Neuronal stem cell (in vitro differentiated cells): ENCODE measurements around the gene ZFHX3.
A peak's percentile ranks its signal among the peaks of the same experiment; 100 is the strongest.

Source experiments
- DNase-seq: peaks from one replicate; pipeline ENCODE4 v3.0.0-alpha.2; 2013; ENCODE audit warnings: low spot score
- H2AFZ ChIP-seq: one replicate; pipeline ENCODE4 v1.6.1; 2013; ENCODE audit warnings: mild to moderate bottlenecking, low read length, inconsistent platforms
- H2AK5ac ChIP-seq: 2 replicates; pipeline ENCODE4 v1.6.1; 2013; ENCODE audit warnings: low read depth, mild to moderate bottlenecking, inconsistent platforms, low read length, moderate library complexity, mixed read lengths
- H2BK120ac ChIP-seq: 2 replicates; pipeline ENCODE4 v1.6.1; 2013; ENCODE audit warnings: low read depth, mild to moderate bottlenecking, inconsistent platforms, low read length, moderate library complexity, mixed read lengths
- H2BK12ac ChIP-seq: one replicate; pipeline ENCODE4 v1.6.1; 2013; ENCODE audit warnings: low read length, inconsistent platforms
- H2BK15ac ChIP-seq: 2 replicates; pipeline ENCODE4 v1.6.1; 2013; ENCODE audit warnings: mild to moderate bottlenecking, low read length, inconsistent platforms, mixed read lengths
- H2BK5ac ChIP-seq: one replicate; pipeline ENCODE4 v1.6.1; 2013; ENCODE audit warnings: inconsistent platforms, mild to moderate bottlenecking, low read length, moderate library complexity
- H3K14ac ChIP-seq: one replicate; pipeline ENCODE4 v1.6.1; 2013; ENCODE audit warnings: low read length, inconsistent platforms
- H3K18ac ChIP-seq: 2 replicates; pipeline ENCODE4 v1.6.1; 2013; ENCODE audit warnings: low read length, inconsistent platforms
- H3K23ac ChIP-seq: 2 replicates; pipeline ENCODE4 v1.6.1; 2013; ENCODE audit warnings: low read depth, mild to moderate bottlenecking, mixed read lengths, low read length, inconsistent platforms; ENCODE audit not compliant: poor library complexity
- H3K27ac ChIP-seq: replicated peaks from 3 replicates; pipeline ENCODE4 v1.5.1; 2013; ENCODE audit warnings: low read length, inconsistent platforms
- H3K27me3 ChIP-seq, 3 experiments: 2 replicates each; pipeline ENCODE4 v1.6.1; 2013; ENCODE audit warnings: low read length in 3 of 3, mild to moderate bottlenecking in 2 of 3, inconsistent platforms in 1 of 3, low read depth in 1 of 3, mixed read lengths in 1 of 3, moderate library complexity in 1 of 3; ENCODE audit not compliant: control insufficient read depth in 3 of 3, insufficient read depth in 3 of 3
- H3K36me3 ChIP-seq, 2 donors: replicated peaks in 1 of 2; 2 replicates each; pipeline ENCODE4 v1.6.1; 2013; ENCODE audit warnings: low read length in 2 of 2; ENCODE audit not compliant: control insufficient read depth in 2 of 2, insufficient read depth in 2 of 2
- H3K4ac ChIP-seq: 2 replicates; pipeline ENCODE4 v1.6.1; 2013; ENCODE audit warnings: inconsistent platforms, mild to moderate bottlenecking, low read length, moderate library complexity
- H3K4me1 ChIP-seq, 2 donors: 1 replicate in 1 of 2; 2 replicates in 1 of 2; pipeline ENCODE4 v1.6.1; 2013; ENCODE audit warnings: low read length in 2 of 2, low read depth in 1 of 2; ENCODE audit not compliant: control insufficient read depth in 2 of 2, insufficient read depth in 1 of 2
- H3K4me2 ChIP-seq: one replicate; pipeline ENCODE4 v1.6.1; 2013; ENCODE audit warnings: mild to moderate bottlenecking, low read length, inconsistent platforms; ENCODE audit not compliant: insufficient read depth, poor library complexity, severe bottlenecking
- H3K4me3 ChIP-seq, 2 donors: 2 replicates each; pipeline ENCODE4 v1.5.1; 2013; ENCODE audit warnings: low read length in 2 of 2, mild to moderate bottlenecking in 2 of 2, inconsistent platforms in 1 of 2, moderate library complexity in 1 of 2
- H3K79me1 ChIP-seq: one replicate; pipeline ENCODE4 v1.6.1; 2013; ENCODE audit warnings: low read depth, mild to moderate bottlenecking, inconsistent platforms, low read length, moderate library complexity
- H3K9ac ChIP-seq: one replicate; pipeline ENCODE4 v1.6.1; 2013; ENCODE audit warnings: mild to moderate bottlenecking, low read depth, low read length, inconsistent platforms; ENCODE audit not compliant: poor library complexity
- H3K9me3 ChIP-seq, 2 donors: replicated peaks in 1 of 2; 2 replicates each; pipeline versions ENCODE3 to v1.6.1; 2013; ENCODE audit warnings: low read length in 2 of 2, mild to moderate bottlenecking in 2 of 2, inconsistent platforms in 1 of 2, low read depth in 1 of 2, mixed read lengths in 1 of 2, moderate library complexity in 1 of 2; ENCODE audit not compliant: control insufficient read depth in 2 of 2, insufficient read depth in 1 of 2
- H4K8ac ChIP-seq: one replicate; pipeline ENCODE4 v1.6.1; 2013; ENCODE audit warnings: low read depth, mild to moderate bottlenecking, inconsistent platforms, low read length, moderate library complexity
- H4K91ac ChIP-seq: one replicate; pipeline ENCODE4 v1.6.1; 2013; ENCODE audit warnings: low read length, low read depth, mild to moderate bottlenecking, inconsistent platforms; ENCODE audit not compliant: poor library complexity
- WGBS, 2 donors: extraction: QIAGEN DNeasy Blood & Tissue Kit; methylation state at CpG; one replicate each; pipeline ENCODE4 v1.1.7; 2013; ENCODE audit warnings: missing lambda C conversion rate in 2 of 2, mixed read lengths in 1 of 2; ENCODE audit not compliant: insufficient read length in 2 of 2, insufficient replicate concordance in 1 of 2; ENCODE audit errors: extremely low coverage in 2 of 2; 5-methylcytosine and 5-hydroxymethylcytosine counted together

The ZFHX3 gene

DNA sequence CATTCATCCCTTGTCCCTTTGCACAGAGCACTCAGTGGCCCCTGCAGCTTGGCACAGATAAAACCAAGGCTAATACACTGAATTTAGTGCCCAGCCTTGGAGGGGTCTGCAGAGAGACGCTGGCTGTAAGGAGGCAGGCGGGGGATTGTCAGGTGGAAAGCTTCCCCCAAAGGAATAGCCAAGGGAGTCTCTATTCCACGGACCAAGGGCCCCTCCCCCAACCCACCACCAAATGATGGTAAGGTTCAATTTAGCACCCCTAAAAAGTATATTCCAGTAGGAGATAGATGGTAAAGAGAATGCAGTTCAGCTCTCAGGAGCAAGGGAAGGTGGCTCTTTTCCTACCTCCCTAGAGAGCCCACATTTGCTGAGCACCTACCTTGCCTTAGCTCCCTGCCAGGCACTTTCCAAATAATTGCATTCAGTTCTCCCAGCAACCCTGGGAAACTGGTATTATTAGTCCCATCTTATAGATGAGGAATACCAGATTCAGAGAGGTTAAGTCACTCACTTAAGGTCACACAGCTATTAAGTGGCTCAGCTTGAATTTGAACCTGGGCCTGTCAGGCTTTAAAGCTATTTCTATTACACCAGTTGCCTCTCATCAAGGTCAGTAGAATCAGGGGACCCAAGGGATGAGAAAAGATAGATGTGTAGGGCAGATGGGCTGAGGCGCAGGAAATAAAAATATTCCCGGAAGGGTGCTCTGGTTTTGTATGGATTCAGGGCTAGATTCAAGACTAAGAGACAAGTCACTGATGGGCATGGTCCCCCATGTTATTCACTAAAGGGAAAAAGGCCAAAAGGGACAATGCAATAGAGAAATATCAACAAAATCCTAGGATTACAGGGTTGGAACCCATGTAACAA is 20.0 kb upstream of the ZFHX3 start:
- no peak overlapping the region for H3K27ac ChIP-seq
- H3K4me1 ChIP-seq = peaks cover 15 to 35% of the 10 kb centered on the region in 2 donors
- H2BK15ac ChIP-seq = no peak overlapping the region
- peak overlapping the region; percentile 50 for H3K14ac ChIP-seq
- no peak overlapping the region for H3K4me2 ChIP-seq
- H2BK5ac ChIP-seq = no peak overlapping the region
- H3K79me1 ChIP-seq = no peaks in the 10 kb centered on the region
- H4K91ac ChIP-seq = no peak overlapping the region
- no peak overlapping the region for H3K9ac ChIP-seq
- H3K23ac ChIP-seq = no peak overlapping the region
- peak overlapping the region; percentile 25 for H2BK12ac ChIP-seq
- no peak for DNase-seq
- H2AFZ ChIP-seq = peak overlapping the region; percentile 54
- H2AK5ac ChIP-seq = peak overlapping the region; percentile 77
- H3K27me3 ChIP-seq = peaks cover 14 to 73% (median 40%) of the 10 kb centered on the region in 3 experiments
- H3K9me3 ChIP-seq = no peaks in the 10 kb centered on the region
- H3K4ac ChIP-seq = no peak overlapping the region
- H3K18ac ChIP-seq = peak overlapping the region; percentile 93
- H4K8ac ChIP-seq = no peak overlapping the region
- H3K4me3 ChIP-seq = no peak overlapping the region
- no peak overlapping the region for H2BK120ac ChIP-seq
- no CpG with 5 or more reads among the region's 5 CpGs for WGBS, 2 donors
- no peaks in the 10 kb centered on the region for H3K36me3 ChIP-seq

DNA sequence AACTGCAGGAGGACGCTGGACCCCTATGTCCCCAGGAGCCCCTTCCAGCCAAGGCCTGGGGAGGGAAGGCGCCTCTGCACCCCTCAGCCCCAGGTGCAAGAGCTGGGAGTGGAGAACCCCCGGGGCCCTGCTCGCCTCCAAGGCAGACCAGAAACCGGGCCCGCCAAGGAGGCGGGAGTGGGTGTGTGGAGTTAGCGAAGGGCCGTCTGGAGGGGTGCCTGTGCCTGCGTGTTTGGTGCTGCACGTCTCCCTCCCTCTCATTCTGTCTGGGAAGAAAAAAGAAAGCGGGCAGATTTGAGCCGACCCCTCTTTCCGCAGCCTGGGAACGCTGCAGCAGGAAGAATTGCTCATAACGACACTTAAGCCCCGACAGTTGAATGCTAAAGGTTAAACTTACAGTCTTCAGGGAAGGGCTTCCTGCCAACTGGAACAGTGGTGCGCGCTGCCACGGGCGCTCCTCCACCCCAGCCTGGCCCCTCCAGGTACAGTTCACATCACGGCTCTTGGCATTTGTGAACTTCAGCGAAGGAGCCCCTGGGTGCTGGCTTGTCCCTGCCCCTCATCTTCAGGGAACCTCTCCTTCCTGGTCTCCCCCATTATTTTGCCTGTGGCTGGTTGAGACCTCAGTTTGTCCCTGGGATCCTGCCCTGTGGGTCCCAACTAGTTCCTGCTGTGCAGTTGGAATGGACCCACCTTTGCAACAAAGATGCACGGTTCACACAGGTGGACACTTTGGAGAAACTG is 19.2 kb upstream of the ZFHX3 start:
- no peak overlapping the region for H2BK120ac ChIP-seq
- no peaks in the 10 kb centered on the region for H3K36me3 ChIP-seq
- H4K91ac ChIP-seq = no peak overlapping the region
- peak overlapping the region; percentile 68 for H2BK5ac ChIP-seq
- H2AFZ ChIP-seq = no peak overlapping the region
- no peak for DNase-seq
- H3K4me3 ChIP-seq = peak overlapping the region in 1 of 2 donors; percentile 38
- H3K79me1 ChIP-seq = no peaks in the 10 kb centered on the region
- H3K9ac ChIP-seq = peak overlapping the region; percentile 50
- peaks cover 14 to 81% (median 40%) of the 10 kb centered on the region in 3 experiments for H3K27me3 ChIP-seq
- H2BK15ac ChIP-seq = peak overlapping the region; percentile 84
- H3K4me2 ChIP-seq = peak overlapping the region; percentile 51
- H2AK5ac ChIP-seq = peak overlapping the region; percentile 77
- H2BK12ac ChIP-seq = peak overlapping the region; percentile 26
- no peak overlapping the region for H4K8ac ChIP-seq
- peak overlapping the region; percentile 93 for H3K18ac ChIP-seq
- H3K27ac ChIP-seq = no peak overlapping the region
- peak overlapping the region; percentile 51 for H3K14ac ChIP-seq
- H3K4me1 ChIP-seq = peaks cover 21 to 39% of the 10 kb centered on the region in 2 donors
- WGBS, 2 donors = no CpG with 5 or more reads among the region's 24 CpGs
- H3K23ac ChIP-seq = peak overlapping the region; percentile 36
- no peak overlapping the region for H3K4ac ChIP-seq
- H3K9me3 ChIP-seq = no peaks in the 10 kb centered on the region

DNA sequence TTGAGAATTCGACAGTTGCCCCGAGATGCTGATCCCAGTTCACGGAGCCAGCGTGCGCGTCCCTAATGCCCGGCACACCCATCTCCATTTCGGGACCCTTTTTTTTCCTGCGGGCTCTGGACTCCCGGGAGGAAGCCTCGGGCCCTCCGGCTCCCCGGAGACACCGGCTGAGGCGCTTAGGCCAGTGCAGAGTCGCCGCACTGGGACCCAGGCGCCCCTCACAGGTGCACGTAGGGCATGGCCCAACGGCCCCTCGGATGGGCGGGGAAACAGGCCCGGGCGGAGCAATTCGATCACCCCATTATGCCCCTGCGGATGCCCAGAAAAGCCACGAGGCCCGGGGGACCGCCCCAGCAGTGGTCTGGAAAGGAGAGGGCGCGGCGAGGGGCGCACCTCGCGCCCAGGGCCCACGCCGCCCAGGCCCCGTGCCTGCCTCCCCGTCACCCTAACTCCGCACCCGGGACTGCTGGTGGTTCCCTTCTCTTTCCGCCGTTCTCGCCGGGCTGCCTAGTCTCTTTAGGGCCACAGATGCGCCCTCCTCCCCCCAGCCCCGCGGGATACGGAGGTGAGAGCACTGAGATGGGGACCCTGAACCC is 18.5 kb upstream of the ZFHX3 start:
- no peak overlapping the region for H2BK120ac ChIP-seq
- H3K4ac ChIP-seq = no peak overlapping the region
- H3K27me3 ChIP-seq = peaks cover 14 to 81% (median 40%) of the 10 kb centered on the region in 3 experiments
- H3K9ac ChIP-seq = peak overlapping the region; percentile 50
- no CpG with 5 or more reads among the region's 49 CpGs for WGBS, 2 donors
- H3K9me3 ChIP-seq = no peaks in the 10 kb centered on the region
- H3K23ac ChIP-seq = peak overlapping the region; percentile 36
- peak overlapping the region in 1 of 2 donors; percentile 38 for H3K4me3 ChIP-seq
- H2AFZ ChIP-seq = no peak overlapping the region
- DNase-seq = peak; percentile 15
- H4K91ac ChIP-seq = no peak overlapping the region
- peak overlapping the region; percentile 93 for H3K18ac ChIP-seq
- no peaks in the 10 kb centered on the region for H3K36me3 ChIP-seq
- peak overlapping the region; percentile 51 for H3K4me2 ChIP-seq
- peak overlapping the region; percentile 77 for H2AK5ac ChIP-seq
- peak overlapping the region; percentile 26 for H2BK12ac ChIP-seq
- no peak overlapping the region for H3K27ac ChIP-seq
- peak overlapping the region; percentile 51 for H3K14ac ChIP-seq
- peak overlapping the region; percentile 45 for H2BK5ac ChIP-seq
- H4K8ac ChIP-seq = no peak overlapping the region
- peak overlapping the region; percentile 84 for H2BK15ac ChIP-seq
- no peaks in the 10 kb centered on the region for H3K79me1 ChIP-seq
- H3K4me1 ChIP-seq = peaks cover 18 to 42% of the 10 kb centered on the region in 2 donors
